OCI-LY1 (cell line): ENCODE measurements around the gene SCYL2.

Source experiments
- H2AFZ ChIP-seq: fragments of 200-600 bp; sonication (generic), shearing (Covaris generic); 2 replicates; pipeline ENCODE4 v1.6.0; 2014; ENCODE audit warnings: antibody characterized with exemption, mild to moderate bottlenecking, low read length
- H3F3A ChIP-seq: fragments of 200-600 bp; sonication (generic), shearing (Covaris generic); 2 replicates; pipeline ENCODE4 v1.6.0; 2014; ENCODE audit warnings: mild to moderate bottlenecking, antibody characterized with exemption, low read length, moderate library complexity; ENCODE audit not compliant: insufficient read depth
- H3K27ac ChIP-seq: fragments of 200-600 bp; sonication (generic); 2 replicates; pipeline ENCODE4 v1.5.1; 2014; ENCODE audit warnings: low read length, mixed run types, mild to moderate bottlenecking, low read depth; ENCODE audit not compliant: poor library complexity, severe bottlenecking
- H3K27me3 ChIP-seq: fragments of 200-600 bp; sonication (generic); 2 replicates; pipeline ENCODE4 v1.6.0; 2014; ENCODE audit warnings: antibody characterized with exemption, mild to moderate bottlenecking, low read length, moderate library complexity; ENCODE audit not compliant: insufficient read depth
- H3K36me3 ChIP-seq: fragments of 200-600 bp; sonication (generic); 2 replicates; pipeline ENCODE4 v1.6.1; 2014; ENCODE audit warnings: mild to moderate bottlenecking, antibody characterized with exemption, low read length, moderate library complexity, mixed read lengths; ENCODE audit not compliant: insufficient read depth
- H3K4me1 ChIP-seq: fragments of 200-600 bp; sonication (generic); 2 replicates; pipeline ENCODE4 v1.5.1; 2014; ENCODE audit warnings: mild to moderate bottlenecking, low read length, moderate library complexity; ENCODE audit not compliant: insufficient read depth, severe bottlenecking
- H3K4me2 ChIP-seq: fragments of 200-600 bp; sonication (generic), shearing (Covaris generic); 2 replicates; pipeline ENCODE4 v1.6.1; 2014; ENCODE audit warnings: low read length
- H3K4me3 ChIP-seq: fragments of 200-600 bp; sonication (generic); 2 replicates; pipeline ENCODE4 v1.5.1; 2014; ENCODE audit warnings: low read length, low read depth, mild to moderate bottlenecking, mixed read lengths; ENCODE audit not compliant: poor library complexity, severe bottlenecking
- H3K79me2 ChIP-seq: fragments of 200-600 bp; shearing (Covaris generic); 2 replicates; pipeline ENCODE4 v1.6.1; 2016; ENCODE audit warnings: mixed run types, low read length, mixed read lengths; ENCODE audit not compliant: insufficient read depth
- H3K9ac ChIP-seq: fragments of 200-600 bp; sonication (generic), shearing (Covaris generic); 2 replicates; pipeline ENCODE4 v1.6.1; 2014; ENCODE audit warnings: mild to moderate bottlenecking, low read length, mixed read lengths
- H3K9me2 ChIP-seq: fragments of 200-600 bp; sonication (generic), shearing (Covaris generic); 2 replicates; pipeline ENCODE4 v1.6.1; 2014; ENCODE audit warnings: low read depth, mild to moderate bottlenecking, low read length, mixed read lengths
- H3K9me3 ChIP-seq: fragments of 200-600 bp; shearing (Covaris generic); 2 replicates; pipeline ENCODE4 v1.6.1; 2014; ENCODE audit warnings: low read length, mixed read lengths
- H4K20me1 ChIP-seq: fragments of 200-600 bp; sonication (generic), shearing (Covaris generic); 2 replicates; pipeline ENCODE4 v1.6.0; 2016; ENCODE audit warnings: mild to moderate bottlenecking, low read length; ENCODE audit not compliant: insufficient read depth
- EZH2 ChIP-seq: fragments of 200-600 bp; sonication (generic), shearing (Covaris generic); IDR thresholded peaks from 2 replicates; pipeline ENCODE4 v1.8.0; 2017; ENCODE audit warnings: borderline replicate concordance, mixed run types, mild to moderate bottlenecking, antibody characterized with exemption, low read length, moderate library complexity, mixed read lengths
- TF ChIP-seq, protein P1 (sequence below): fragments of 200-600 bp; sonication (generic), shearing (Covaris generic); IDR thresholded peaks from 2 replicates; pipeline ENCODE4 v1.5.1; 2017; ENCODE audit warnings: mild to moderate bottlenecking, antibody characterized with exemption, low read length, moderate library complexity, mixed read lengths

SCYL2 gene

DNA sequence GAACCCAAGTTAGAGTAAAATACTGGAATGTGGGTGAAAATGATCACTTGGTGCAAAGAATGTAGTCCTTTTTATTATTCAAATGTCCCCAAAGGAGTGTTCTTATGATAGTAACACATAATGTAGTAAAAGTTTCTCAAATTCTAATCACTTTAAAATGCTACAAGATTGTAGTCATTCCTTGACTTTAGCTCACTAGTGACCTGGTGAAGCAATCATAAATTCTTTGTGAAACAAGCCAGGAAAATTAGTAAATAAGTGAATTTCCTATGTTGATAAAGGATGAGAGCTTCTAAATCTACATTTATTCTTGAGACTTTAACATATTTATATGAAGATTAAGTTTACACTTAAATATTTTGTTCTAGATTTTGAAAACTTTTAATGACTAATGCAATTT, 59.2 kb downstream of the SCYL2 start:
- no peaks in the 10 kb centered on the region for H3K27me3 ChIP-seq
- TF ChIP-seq, protein P1, sequence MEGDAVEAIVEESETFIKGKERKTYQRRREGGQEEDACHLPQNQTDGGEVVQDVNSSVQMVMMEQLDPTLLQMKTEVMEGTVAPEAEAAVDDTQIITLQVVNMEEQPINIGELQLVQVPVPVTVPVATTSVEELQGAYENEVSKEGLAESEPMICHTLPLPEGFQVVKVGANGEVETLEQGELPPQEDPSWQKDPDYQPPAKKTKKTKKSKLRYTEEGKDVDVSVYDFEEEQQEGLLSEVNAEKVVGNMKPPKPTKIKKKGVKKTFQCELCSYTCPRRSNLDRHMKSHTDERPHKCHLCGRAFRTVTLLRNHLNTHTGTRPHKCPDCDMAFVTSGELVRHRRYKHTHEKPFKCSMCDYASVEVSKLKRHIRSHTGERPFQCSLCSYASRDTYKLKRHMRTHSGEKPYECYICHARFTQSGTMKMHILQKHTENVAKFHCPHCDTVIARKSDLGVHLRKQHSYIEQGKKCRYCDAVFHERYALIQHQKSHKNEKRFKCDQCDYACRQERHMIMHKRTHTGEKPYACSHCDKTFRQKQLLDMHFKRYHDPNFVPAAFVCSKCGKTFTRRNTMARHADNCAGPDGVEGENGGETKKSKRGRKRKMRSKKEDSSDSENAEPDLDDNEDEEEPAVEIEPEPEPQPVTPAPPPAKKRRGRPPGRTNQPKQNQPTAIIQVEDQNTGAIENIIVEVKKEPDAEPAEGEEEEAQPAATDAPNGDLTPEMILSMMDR: no peak
- no peak for TF ChIP-seq EZH2
- no peaks in the 10 kb centered on the region for H4K20me1 ChIP-seq
- no peak overlapping the region for H3K9ac ChIP-seq
- no peaks in the 10 kb centered on the region for H3F3A ChIP-seq
- no peaks in the 10 kb centered on the region for H3K9me3 ChIP-seq
- H3K9me2 ChIP-seq: no peaks in the 10 kb centered on the region
- peaks cover 32% of the 10 kb centered on the region for H3K36me3 ChIP-seq
- no peak overlapping the region for H3K4me2 ChIP-seq
- no peaks in the 10 kb centered on the region for H3K4me1 ChIP-seq
- H3K79me2 ChIP-seq: no peaks in the 10 kb centered on the region
- H3K4me3 ChIP-seq: no peak overlapping the region
- H2AFZ ChIP-seq: no peak overlapping the region
- no peak overlapping the region for H3K27ac ChIP-seq

DNA sequence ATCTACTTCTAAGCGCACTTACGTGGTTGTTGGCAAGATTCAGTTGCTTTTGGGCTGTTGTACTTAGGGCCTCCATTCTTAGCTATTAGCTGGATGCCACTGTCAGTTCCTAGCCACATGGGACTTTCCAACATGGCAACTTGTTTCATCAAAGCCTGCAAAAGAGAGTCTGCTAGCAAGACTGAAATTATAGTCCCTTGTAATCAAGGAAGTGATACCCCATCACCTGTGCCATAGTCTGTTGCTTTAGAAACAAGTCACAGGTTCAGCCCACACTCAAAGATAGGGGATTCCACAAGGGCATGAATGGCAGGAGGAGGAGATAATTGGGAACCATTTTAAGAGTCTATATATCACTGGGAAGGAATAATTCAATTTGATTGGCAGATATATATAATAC, 62.8 kb downstream of the SCYL2 start:
- H3K4me3 ChIP-seq: no peak overlapping the region
- H2AFZ ChIP-seq: no peak overlapping the region
- H3K79me2 ChIP-seq: no peaks in the 10 kb centered on the region
- peaks cover 40% of the 10 kb centered on the region for H3K36me3 ChIP-seq
- H3F3A ChIP-seq: no peaks in the 10 kb centered on the region
- no peaks in the 10 kb centered on the region for H3K9me2 ChIP-seq
- no peak overlapping the region for H3K9ac ChIP-seq
- H3K4me1 ChIP-seq: no peaks in the 10 kb centered on the region
- H3K9me3 ChIP-seq: no peaks in the 10 kb centered on the region
- H3K27me3 ChIP-seq: no peaks in the 10 kb centered on the region
- H3K27ac ChIP-seq: no peak overlapping the region
- TF ChIP-seq EZH2: no peak
- TF ChIP-seq, protein P1: no peak
- H4K20me1 ChIP-seq: no peaks in the 10 kb centered on the region
- no peak overlapping the region for H3K4me2 ChIP-seq

DNA sequence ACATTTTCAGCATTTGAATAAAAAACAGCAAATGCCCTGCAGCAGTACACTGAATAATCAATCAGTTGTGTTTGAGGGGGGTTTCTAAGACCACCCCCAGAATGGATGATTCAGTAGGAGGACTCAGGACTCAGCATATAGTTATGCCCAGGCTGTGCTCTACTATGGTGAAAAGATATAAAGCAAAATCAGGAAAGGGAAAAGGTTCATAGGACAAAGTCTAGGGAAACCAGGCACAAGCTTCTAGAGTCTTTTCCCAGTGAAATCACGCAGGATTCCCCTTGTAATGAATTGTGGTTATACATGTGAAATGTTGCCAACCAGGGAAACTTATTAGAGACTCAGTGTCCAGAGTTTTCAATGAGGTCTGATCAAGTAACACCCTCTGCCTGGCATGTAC, 64.9 kb downstream of the SCYL2 start:
- Histone ChIP-seq H3K9me2 (no peaks in the 10 kb centered on the region), H3K79me2 (no peaks in the 10 kb centered on the region), H3K27ac (no peak overlapping the region), H3K4me1 (no peaks in the 10 kb centered on the region), H3K9me3 (no peaks in the 10 kb centered on the region), H3K9ac (no peak overlapping the region), H3F3A (no peaks in the 10 kb centered on the region), H4K20me1 (no peaks in the 10 kb centered on the region), H3K36me3 (peaks cover 48% of the 10 kb centered on the region), H3K27me3 (no peaks in the 10 kb centered on the region), H3K4me3 (no peak overlapping the region), H3K4me2 (no peak overlapping the region), H2AFZ (no peak overlapping the region)
- TF ChIP-seq EZH2: no peak
- TF ChIP-seq, protein P1: no peak
